ENCODE results near the gene COMMD1.
"Not testable (repeated sequence)": the region's sequence is repeated elsewhere in the genome, so short reads cannot be mapped to it uniquely, and the experiment has no call there.

Gene COMMD1

GRCh38 chr2:62112179-62112578 is 206.7 kb downstream of the COMMD1 start:
- TF ChIP-seq, protein P1, sequence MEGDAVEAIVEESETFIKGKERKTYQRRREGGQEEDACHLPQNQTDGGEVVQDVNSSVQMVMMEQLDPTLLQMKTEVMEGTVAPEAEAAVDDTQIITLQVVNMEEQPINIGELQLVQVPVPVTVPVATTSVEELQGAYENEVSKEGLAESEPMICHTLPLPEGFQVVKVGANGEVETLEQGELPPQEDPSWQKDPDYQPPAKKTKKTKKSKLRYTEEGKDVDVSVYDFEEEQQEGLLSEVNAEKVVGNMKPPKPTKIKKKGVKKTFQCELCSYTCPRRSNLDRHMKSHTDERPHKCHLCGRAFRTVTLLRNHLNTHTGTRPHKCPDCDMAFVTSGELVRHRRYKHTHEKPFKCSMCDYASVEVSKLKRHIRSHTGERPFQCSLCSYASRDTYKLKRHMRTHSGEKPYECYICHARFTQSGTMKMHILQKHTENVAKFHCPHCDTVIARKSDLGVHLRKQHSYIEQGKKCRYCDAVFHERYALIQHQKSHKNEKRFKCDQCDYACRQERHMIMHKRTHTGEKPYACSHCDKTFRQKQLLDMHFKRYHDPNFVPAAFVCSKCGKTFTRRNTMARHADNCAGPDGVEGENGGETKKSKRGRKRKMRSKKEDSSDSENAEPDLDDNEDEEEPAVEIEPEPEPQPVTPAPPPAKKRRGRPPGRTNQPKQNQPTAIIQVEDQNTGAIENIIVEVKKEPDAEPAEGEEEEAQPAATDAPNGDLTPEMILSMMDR (conservative IDR thresholded peaks at IDR 0.05; ENCODE audit: low read depth, low read length), result no peak
- DNase-seq (ENCODE audit: low read depth), result no peak

GRCh38 chr2:62114564-62114963 is 209.1 kb downstream of the COMMD1 start:
- no peak overlapping the region for H3K4me3 ChIP-seq (ENCODE audit: low read depth, low read length)
- TF ChIP-seq, protein P1 (conservative IDR thresholded peaks at IDR 0.05; ENCODE audit: low read depth, low read length), result no peak
- DNase-seq (ENCODE audit: low read depth), result no peak

More at GRCh38 chr2:62112179-62112578, 206.7 kb downstream of the COMMD1 start:
- no peak overlapping the region for H3K4me3 ChIP-seq (ENCODE audit: low read depth, low read length)

DNA sequence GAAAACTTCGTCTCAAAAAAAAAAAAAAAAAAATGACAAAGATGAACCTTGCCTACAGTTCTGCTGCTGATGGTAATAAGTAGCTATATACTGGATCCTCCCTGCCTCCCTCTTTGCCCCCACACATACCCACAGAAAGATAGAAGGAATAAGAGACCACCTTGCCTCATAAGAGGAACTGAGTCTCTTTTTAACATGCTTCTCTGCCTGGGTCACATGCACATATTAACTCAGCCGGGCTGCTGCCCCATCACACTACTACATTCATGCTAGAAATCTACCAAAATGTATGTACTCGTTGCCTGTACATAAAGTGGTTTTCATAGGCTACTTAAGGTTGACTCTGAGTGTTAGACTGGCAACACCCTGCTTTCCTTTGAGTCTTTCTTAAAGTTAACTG is 211.5 kb downstream of the COMMD1 start:
- no peak for DNase-seq (ENCODE audit: low read depth)
- no peak overlapping the region for H3K4me3 ChIP-seq (ENCODE audit: low read depth, low read length)
- TF ChIP-seq, protein P1 (conservative IDR thresholded peaks at IDR 0.05; ENCODE audit: low read depth, low read length), result no peak

DNA sequence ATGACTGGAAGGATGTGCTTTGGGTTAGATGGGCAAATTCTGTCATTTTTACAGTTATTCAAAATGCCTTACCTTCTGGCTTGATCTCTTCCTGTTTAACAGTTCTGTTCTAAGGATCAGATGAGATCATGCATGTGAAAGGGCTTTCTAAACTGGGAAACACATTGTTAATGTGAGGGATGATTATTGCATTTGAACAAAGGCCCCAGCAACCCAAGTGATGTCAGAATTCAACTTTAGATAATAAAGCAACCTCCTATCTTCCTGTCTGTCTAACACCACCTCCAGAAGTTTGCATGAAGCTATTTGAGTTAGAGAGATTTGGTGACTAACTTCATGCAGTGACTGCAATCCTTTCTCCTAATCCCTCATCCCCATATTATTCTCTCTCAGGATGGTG is 212.7 kb downstream of the COMMD1 start:
- TF ChIP-seq, protein P1 (conservative IDR thresholded peaks at IDR 0.05; ENCODE audit: low read depth, low read length), result no peak
- no peak for DNase-seq (ENCODE audit: low read depth)
- no peak overlapping the region for H3K4me3 ChIP-seq (ENCODE audit: low read depth, low read length)

GRCh38 chr2:62119311-62119974 is 214.0 kb downstream of the COMMD1 start:
- no peak overlapping the region for H3K4me3 ChIP-seq (ENCODE audit: low read depth, low read length)
- no peak for DNase-seq (ENCODE audit: low read depth)
- TF ChIP-seq, protein P1 (conservative IDR thresholded peaks at IDR 0.05; ENCODE audit: low read depth, low read length), result no peak

- DNase-seq (ENCODE audit: low read depth); H3K4me3 ChIP-seq (ENCODE audit: low read depth, low read length): not testable (repeated sequence)
Measured at GRCh38 chr2:62126239-62126638, 220.8 kb downstream of the COMMD1 start.

DNA sequence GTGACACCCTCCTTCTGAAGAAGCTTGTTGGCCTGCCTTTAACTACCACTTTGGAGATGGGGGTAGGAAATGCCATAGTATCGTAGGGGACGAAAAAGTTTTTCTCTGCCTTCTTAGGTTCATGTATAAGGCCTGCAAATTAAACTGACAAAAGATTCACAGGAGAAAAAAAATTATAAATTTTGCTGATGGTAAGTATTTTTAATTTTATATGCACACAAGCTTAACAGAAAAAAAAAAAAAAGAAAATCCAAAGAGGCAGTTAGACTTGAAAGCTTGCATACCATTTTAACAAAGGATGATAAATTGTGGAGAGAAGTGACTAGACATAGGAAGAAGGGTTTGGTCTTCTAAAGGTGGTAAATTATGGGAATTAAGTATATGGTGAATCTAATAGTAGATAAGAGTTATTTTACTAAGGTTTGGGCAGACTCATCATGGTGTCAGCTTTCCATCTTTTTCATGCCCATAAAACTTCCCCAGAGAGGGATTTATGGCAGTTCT is 227.9 kb downstream of the COMMD1 start:
- DNase-seq (ENCODE audit: low read depth), result no peak
- TF ChIP-seq, protein P1 (conservative IDR thresholded peaks at IDR 0.05; ENCODE audit: low read depth, low read length), result no peak
- no peak overlapping the region for H3K4me3 ChIP-seq (ENCODE audit: low read depth, low read length)
